ENCODE results near the gene SPDEF. TPM values are rescaled to one million over a fixed set of nuclear protein-coding genes. Genes with fewer than 3 reads are reported as not detected.

The SPDEF gene
- total RNA-seq, 4 donors from 2014 or later = 9.0 to 57.3 (median 31.5) TPM

GRCh38 chr6:34525431-34526175 lies 30.5 kb downstream of the SPDEF start:
- Histone ChIP-seq H3K4me3 (no peak overlapping the region), H3K27me3 (no peaks in the 10 kb centered on the region), H3K4me1 (peaks cover 0 to 16% (median 14%) of the 10 kb centered on the region in 4 donors), H3K27ac (no peak overlapping the region), H3K9me3 (no peaks in the 10 kb centered on the region), H3K36me3 (no peaks in the 10 kb centered on the region)
- intact Hi-C loops (cut with DNase I; ENCODE audit: low total_unique reads) (loop anchor here (5.0 kb wide), 1 partner anchor 92 kb away; no protein-coding TSS in a partner anchor), in situ Hi-C loops (cut with MboI; ENCODE audit: low pct_ligation_motif_present in 1 of 4, low pct_unique_long_range_greater_than_20kb in 1 of 4, low sequenced_read_pairs in 3 of 4) (loop anchor here in 1 of 4 donors (5.0 kb wide), 1 partner anchor 77 kb away; no protein-coding TSS in a partner anchor)
- no peak for DNase-seq
- TF ChIP-seq EP300 (IDR thresholded peaks at IDR 0.05; ENCODE audit: low read depth) = no peak
- no peak for TF ChIP-seq POLR2A (IDR thresholded peaks at IDR 0.05)
- TF ChIP-seq CTCF (IDR thresholded peaks at IDR 0.05) = no peak
- no peak for TF ChIP-seq POLR2AphosphoS5 (IDR thresholded peaks at IDR 0.05)
- 93% methylated on average over 11 of the region's 13 CpGs; no CpG with 5 or more reads in 1 of the 2 donors for WGBS, 2 donors (ENCODE audit: low coverage in 1 of 2)

- no peak overlapping the region for H3K4me3 ChIP-seq
- TF ChIP-seq EP300 (IDR thresholded peaks at IDR 0.05; ENCODE audit: low read depth) (no peak), POLR2AphosphoS5 (IDR thresholded peaks at IDR 0.05) (no peak), CTCF (IDR thresholded peaks at IDR 0.05) (no peak), POLR2A (IDR thresholded peaks at IDR 0.05) (no peak)
- WGBS, 2 donors (ENCODE audit: low coverage in 1 of 2) = 85 to 93% methylated on average over 3 to 5 of the region's 5 CpGs
- in situ Hi-C loops (cut with MboI; ENCODE audit: low pct_ligation_motif_present in 1 of 4, low pct_unique_long_range_greater_than_20kb in 1 of 4, low sequenced_read_pairs in 3 of 4) = loop anchor here in 1 of 4 donors (5.0 kb wide), 1 partner anchor 77 kb away; no protein-coding TSS in a partner anchor
- no peaks in the 10 kb centered on the region for H3K9me3 ChIP-seq
- DNase-seq = no peak
- H3K36me3 ChIP-seq = no peaks in the 10 kb centered on the region
- H3K4me1 ChIP-seq = peaks cover 0 to 12% (median 12%) of the 10 kb centered on the region in 4 donors
- intact Hi-C loops (cut with DNase I; ENCODE audit: low total_unique reads) = loop anchor here (5.0 kb wide), 1 partner anchor 92 kb away; no protein-coding TSS in a partner anchor
- H3K27me3 ChIP-seq = no peaks in the 10 kb centered on the region
- H3K27ac ChIP-seq = no peak overlapping the region
Observed at GRCh38 chr6:34524971-34525370, 31.2 kb downstream of the SPDEF start.

GRCh38 chr6:34524499-34524898 lies 31.6 kb downstream of the SPDEF start:
- WGBS, 2 donors (ENCODE audit: low coverage in 1 of 2) = 53 to 69% methylated on average over 4 to 5 of the region's 5 CpGs
- no peaks in the 10 kb centered on the region for H3K36me3 ChIP-seq
- intact Hi-C loops (cut with DNase I; ENCODE audit: low total_unique reads) (no loop called here), in situ Hi-C loops (cut with MboI; ENCODE audit: low pct_ligation_motif_present in 1 of 4, low pct_unique_long_range_greater_than_20kb in 1 of 4, low sequenced_read_pairs in 3 of 4) (no loop called here)
- H3K4me1 ChIP-seq = peaks cover 0 to 12% (median 10%) of the 10 kb centered on the region in 4 donors
- no peaks in the 10 kb centered on the region for H3K9me3 ChIP-seq
- no peak for TF ChIP-seq POLR2A (IDR thresholded peaks at IDR 0.05)
- no peak overlapping the region for H3K4me3 ChIP-seq
- no peak for DNase-seq
- H3K27ac ChIP-seq = no peak overlapping the region
- no peaks in the 10 kb centered on the region for H3K27me3 ChIP-seq

- in situ Hi-C loops (cut with MboI; ENCODE audit: low pct_ligation_motif_present in 1 of 4, low pct_unique_long_range_greater_than_20kb in 1 of 4, low sequenced_read_pairs in 3 of 4) = no loop called here
- Histone ChIP-seq H3K4me3 (no peak overlapping the region), H3K27ac (no peak overlapping the region), H3K4me1 (peaks cover 0 to 12% (median 10%) of the 10 kb centered on the region in 4 donors), H3K27me3 (no peaks in the 10 kb centered on the region), H3K36me3 (no peaks in the 10 kb centered on the region), H3K9me3 (no peaks in the 10 kb centered on the region)
- TF ChIP-seq POLR2AphosphoS5 (IDR thresholded peaks at IDR 0.05) = no peak
- TF ChIP-seq CTCF (IDR thresholded peaks at IDR 0.05) = no peak
- TF ChIP-seq POLR2A (IDR thresholded peaks at IDR 0.05) = no peak
- no peak for TF ChIP-seq EP300 (IDR thresholded peaks at IDR 0.05; ENCODE audit: low read depth)
- WGBS, 2 donors (ENCODE audit: low coverage in 1 of 2) = 80 to 86% methylated on average over 1 to 8 of the region's 8 CpGs
- DNase-seq = no peak
- intact Hi-C loops (cut with DNase I; ENCODE audit: low total_unique reads) = no loop called here
Observed at GRCh38 chr6:34523441-34524206, 32.5 kb downstream of the SPDEF start.
